A549 (cell line): ENCODE data around the gene CDC23.

ENCODE experiments used
- CTCF ChIP-seq: fragments of >200 bp; sonication (Bioruptor Twin); formaldehyde crosslinking; IDR thresholded peaks from 3 replicates; pipeline ENCODE4 v1.5.1; 2016
- TF ChIP-seq, protein P1 (sequence below): IDR thresholded peaks from 2 replicates; pipeline ENCODE4 v1.6.1; 2012

DNA sequence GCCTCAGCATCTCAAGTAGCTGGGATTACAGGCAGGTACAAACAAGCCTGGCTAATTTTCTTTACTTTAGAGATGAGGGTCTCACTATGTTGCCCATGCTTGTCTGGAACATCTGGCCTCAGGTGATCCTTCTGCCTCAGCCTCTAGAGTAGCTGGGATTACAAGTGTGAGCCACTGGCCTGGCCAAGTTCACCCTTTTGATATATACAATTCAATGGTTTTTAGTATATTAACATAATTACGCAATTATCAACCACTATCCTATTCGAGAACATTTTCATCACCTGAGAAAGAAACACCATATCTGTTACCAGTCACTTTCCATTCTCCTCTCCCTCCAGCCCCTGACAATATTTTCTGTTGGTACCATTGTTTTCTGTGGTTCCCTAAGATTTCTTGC, 3.7 kb upstream of the CDC23 start:
- TF ChIP-seq CTCF: no peak
- TF ChIP-seq, protein P1, sequence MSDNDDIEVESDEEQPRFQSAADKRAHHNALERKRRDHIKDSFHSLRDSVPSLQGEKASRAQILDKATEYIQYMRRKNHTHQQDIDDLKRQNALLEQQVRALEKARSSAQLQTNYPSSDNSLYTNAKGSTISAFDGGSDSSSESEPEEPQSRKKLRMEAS: no peak
